K562 (cell line): ENCODE results near the gene TUFM. TPM values are rescaled to one million over a fixed set of nuclear protein-coding genes. Genes with fewer than 3 reads are reported as not detected.

Experiments
- CAMTA2 ChIP-seq: fragments of 250-450 bp; sonication (Bioruptor Pico); conservative IDR thresholded peaks from 2 replicates; pipeline ENCODE4 v1.5.1; 2022
- CREB1 ChIP-seq, 2 experiments: sonication (generic) in 1 of 2; formaldehyde crosslinking in 1 of 2; IDR thresholded peaks; 2 replicates each; pipeline versions ENCODE4 v1.6.1 to v1.8.0; 2012 to 2022; ENCODE audit warnings: inconsistent platforms in 1 of 2, mild to moderate bottlenecking in 1 of 2, missing genetic modification reagents in 1 of 2, moderate library complexity in 1 of 2
- NFXL1 ChIP-seq: fragments of 450-650 bp; formaldehyde crosslinking; IDR thresholded peaks from 2 replicates; pipeline ENCODE4 v1.4.0; 2021; ENCODE audit warnings: mild to moderate bottlenecking
- PTTG1 ChIP-seq: fragments of 450-650 bp; IDR thresholded peaks from 2 replicates; pipeline ENCODE4 v1.6.1; 2016; ENCODE audit warnings: low read depth, mild to moderate bottlenecking, missing genetic modification characterization, missing compliant biosample characterization
- REST ChIP-seq, 2 experiments: fragments of 450-650 bp; formaldehyde crosslinking in 1 of 2; IDR thresholded peaks; 2 replicates each; pipeline versions ENCODE4 v1.4.0 to v1.6.1; 2014 to 2020; ENCODE audit warnings: mild to moderate bottlenecking in 2 of 2, borderline replicate concordance in 1 of 2, low read depth in 1 of 2
- SRSF7 ChIP-seq: fragments of 200-400 bp; formaldehyde crosslinking; optimal IDR thresholded peaks from 2 replicates; pipeline ENCODE3; 2017; ENCODE audit warnings: mild to moderate bottlenecking, low read depth, low read length
- TCF3 ChIP-seq: sonication (generic); formaldehyde crosslinking; IDR thresholded peaks from 2 replicates; pipeline ENCODE4 v1.4.0; 2020; ENCODE audit warnings: mild to moderate bottlenecking, missing genetic modification reagents
- ZNF592 ChIP-seq: fragments of 450-650 bp; IDR thresholded peaks from 2 replicates; pipeline ENCODE4 v1.6.1; 2017; ENCODE audit warnings: antibody characterized with exemption, mild to moderate bottlenecking
- ZNF76 ChIP-seq: fragments of 250-450 bp; sonication (Bioruptor Pico); IDR thresholded peaks from 2 replicates; pipeline ENCODE4 v1.4.0; 2020; ENCODE audit warnings: mild to moderate bottlenecking, moderate library complexity, borderline replicate concordance
- polyA plus RNA-seq, 8 experiments: library from polyadenylated mRNA; depleted of rRNA in 4 of 8; stranded (reverse) in 5 of 8; unstranded in 3 of 8; fragments of >200 nt; fragmentation: Nextera tagmentation in 2 of 8; fragmentation: Illumina TruSeq in 1 of 8; extraction: Ambion mirVana in 2 of 8; extraction: Trizol in 1 of 8; gene quantifications; 2 replicates each; pipeline versions ENCODE4 v1.2.1 to v1.2.3, GENCODE V29; 2011 to 2014; ENCODE audit warnings: inconsistent platforms in 1 of 8, missing spikeins in 1 of 8
- total RNA-seq, 7 experiments: library from RNA; depleted of rRNA in 6 of 7; stranded (reverse); fragments of >200 nt in 6 of 7; fragmentation: Illumina TruSeq in 2 of 7; extraction: Trizol in 2 of 7; gene quantifications; 2 replicates each; pipeline versions ENCODE4 v1.2.1 to v1.2.3, GENCODE V29; 2011 to 2021; ENCODE audit warnings: low replicate concordance in 1 of 7
- TF ChIP-seq, protein P1 (sequence below), 2 experiments: IDR thresholded peaks; 2 replicates each; pipeline ENCODE4 v1.6.1; 2012; ENCODE audit warnings: improper control_type of control experiment in 2 of 2, low read depth in 2 of 2, low read length in 2 of 2, borderline replicate concordance in 1 of 2

TUFM gene
- total and polyA plus RNA-seq, 9 of the 15 experiments (the other 6 are each of a cell fraction or from before 2014, with no cell fraction given) = 34.1 to 434 (median 256) TPM

- TF ChIP-seq ZNF592 (peak; percentile 48; the same call in 1 of the 2 replicates), ZNF76 (CRISPR knock-in tag) (0 out of 2 replicates have a peak, but pooled peaks have one; percentile 29), PTTG1 (tag) (no peak), REST (IDR thresholded peaks at IDR 0.05; ENCODE audit: borderline replicate concordance) (peak; percentile 30; the same call in 1 of the 2 replicates), REST (CRISPR knock-in tag; IDR thresholded peaks at IDR 0.05; ENCODE audit: low read depth) (peak; percentile 80), CAMTA2 (peak; percentile 87), SRSF7 (no peak), NFXL1 (no peak), TCF3 (CRISPR knock-in tag) (peak; percentile 6), CREB1 (IDR thresholded peaks at IDR 0.05) (peak; percentile 92), CREB1 (CRISPR knock-in tag; IDR thresholded peaks at IDR 0.05) (peak; percentile 95)
- TF ChIP-seq, protein P1, sequence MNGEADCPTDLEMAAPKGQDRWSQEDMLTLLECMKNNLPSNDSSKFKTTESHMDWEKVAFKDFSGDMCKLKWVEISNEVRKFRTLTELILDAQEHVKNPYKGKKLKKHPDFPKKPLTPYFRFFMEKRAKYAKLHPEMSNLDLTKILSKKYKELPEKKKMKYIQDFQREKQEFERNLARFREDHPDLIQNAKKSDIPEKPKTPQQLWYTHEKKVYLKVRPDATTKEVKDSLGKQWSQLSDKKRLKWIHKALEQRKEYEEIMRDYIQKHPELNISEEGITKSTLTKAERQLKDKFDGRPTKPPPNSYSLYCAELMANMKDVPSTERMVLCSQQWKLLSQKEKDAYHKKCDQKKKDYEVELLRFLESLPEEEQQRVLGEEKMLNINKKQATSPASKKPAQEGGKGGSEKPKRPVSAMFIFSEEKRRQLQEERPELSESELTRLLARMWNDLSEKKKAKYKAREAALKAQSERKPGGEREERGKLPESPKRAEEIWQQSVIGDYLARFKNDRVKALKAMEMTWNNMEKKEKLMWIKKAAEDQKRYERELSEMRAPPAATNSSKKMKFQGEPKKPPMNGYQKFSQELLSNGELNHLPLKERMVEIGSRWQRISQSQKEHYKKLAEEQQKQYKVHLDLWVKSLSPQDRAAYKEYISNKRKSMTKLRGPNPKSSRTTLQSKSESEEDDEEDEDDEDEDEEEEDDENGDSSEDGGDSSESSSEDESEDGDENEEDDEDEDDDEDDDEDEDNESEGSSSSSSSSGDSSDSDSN (IDR thresholded peaks at IDR 0.05; ENCODE audit: borderline replicate concordance in 1 of 2, low read depth in 2 of 2, low read length in 2 of 2) = 0 out of 4 replicates have a peak, but pooled peaks of 1 of the 2 experiments have one; percentile 68
Observed at GRCh38 chr16:28822520-28823290, 23.4 kb downstream of the TUFM start, which contains the start of gene ATXN2L (continued).
